NCI-H128 (cell line): Measurements from ENCODE around the gene MTHFD2.
"Not testable (repeated sequence)": the region's sequence is repeated elsewhere in the genome, so short reads cannot be mapped to it uniquely, and the experiment has no call there.

ENCODE experiments used
- DNase-seq: peaks from one replicate; lab custom pipeline; 2025; ENCODE audit not compliant: unreplicated experiment; lab: John Stamatoyannopoulos, UW

The MTHFD2 gene

DNA sequence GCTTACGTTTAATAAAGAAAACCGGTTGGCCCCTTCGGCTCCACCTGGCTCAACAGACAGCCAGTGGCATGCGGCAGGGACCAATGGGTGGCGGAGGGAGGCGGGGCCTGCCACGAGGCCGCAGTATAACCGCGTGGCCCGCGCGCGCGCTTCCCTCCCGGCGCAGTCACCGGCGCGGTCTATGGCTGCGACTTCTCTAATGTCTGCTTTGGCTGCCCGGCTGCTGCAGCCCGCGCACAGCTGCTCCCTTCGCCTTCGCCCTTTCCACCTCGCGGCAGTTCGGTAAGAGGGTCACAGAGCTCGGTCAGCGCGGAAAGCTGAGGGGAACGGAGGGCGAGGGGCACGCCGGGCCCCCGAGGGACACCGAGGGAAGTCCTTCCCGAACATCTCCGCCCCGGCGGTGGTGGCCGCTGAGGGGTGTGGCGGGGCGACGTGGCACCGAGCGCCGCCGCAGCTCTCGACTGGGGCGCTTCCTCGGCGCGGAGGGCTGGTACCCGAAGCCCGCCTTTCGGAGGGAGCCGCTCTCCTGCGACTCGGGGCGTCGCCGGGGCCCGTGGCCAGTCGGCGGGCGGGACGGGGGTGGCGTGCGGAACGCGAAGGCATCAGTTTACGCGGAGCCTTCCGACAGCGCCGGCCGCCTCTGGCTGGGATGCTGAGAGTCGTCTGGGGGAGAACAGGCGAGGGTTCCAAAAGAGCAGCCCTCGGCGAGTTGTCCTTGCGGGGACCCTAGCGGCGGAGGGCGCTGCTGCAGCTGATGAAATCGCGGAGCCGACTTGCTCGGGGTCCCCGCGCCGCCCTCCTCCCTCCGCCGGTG is at the start of gene MTHFD2:
MTHFD2 (plus strand) TSS at position 155 of the 814 bp plus-strand sequence; CDS start at position 182, 27 bp downstream.
- DNase-seq = peak; percentile 88

DNA sequence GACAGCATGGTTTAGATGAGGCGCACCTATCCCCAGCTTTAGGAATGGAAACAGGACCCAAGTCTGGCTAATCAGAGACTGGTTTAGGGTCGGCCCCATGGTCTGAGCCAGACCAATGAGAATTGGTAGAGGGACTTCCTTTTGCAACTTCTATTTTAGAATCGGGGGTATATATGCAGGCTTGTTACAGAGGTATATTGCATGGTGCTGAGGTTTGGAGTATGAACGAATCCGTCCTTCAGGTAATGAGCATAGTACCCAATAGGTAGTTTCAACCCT is 49.2 kb upstream of the MTHFD2 start:
- DNase-seq = no peak

DNA sequence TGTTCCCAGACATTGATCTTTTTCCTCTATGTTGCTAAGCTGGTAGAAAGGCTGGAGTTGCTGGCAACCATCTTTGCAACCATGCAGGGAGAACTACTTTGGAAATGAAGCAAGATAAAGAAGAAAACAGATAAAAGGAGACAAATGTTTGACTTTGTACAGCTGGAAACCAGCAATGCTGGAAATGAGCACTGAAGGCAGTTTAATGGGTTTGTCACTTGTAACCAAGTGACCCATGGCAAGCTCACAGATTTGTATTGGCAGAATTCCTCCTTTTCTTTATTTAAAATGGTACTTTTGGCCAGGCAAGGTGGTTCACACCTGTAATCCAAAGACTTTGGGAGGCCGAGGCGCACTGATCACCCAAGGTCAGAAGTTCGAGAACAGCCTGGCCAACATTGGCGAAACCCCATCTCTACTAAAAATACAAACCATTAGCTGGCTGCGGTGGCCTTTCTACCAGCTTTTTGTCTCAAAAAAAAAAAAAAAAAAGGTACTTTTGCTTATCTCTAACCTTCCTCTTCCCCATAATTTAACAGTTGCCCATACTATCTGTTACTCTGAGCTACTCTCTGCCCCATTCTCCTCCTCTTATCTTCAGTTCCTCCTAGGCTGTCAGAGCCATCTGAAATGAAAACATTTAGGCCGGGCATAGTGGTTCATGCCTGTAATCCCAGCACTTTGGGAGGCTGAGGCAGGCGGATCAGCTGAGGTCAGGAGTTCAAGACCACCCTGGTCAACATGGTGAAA is 48.7 kb upstream of the MTHFD2 start:
- no peak for DNase-seq

DNA sequence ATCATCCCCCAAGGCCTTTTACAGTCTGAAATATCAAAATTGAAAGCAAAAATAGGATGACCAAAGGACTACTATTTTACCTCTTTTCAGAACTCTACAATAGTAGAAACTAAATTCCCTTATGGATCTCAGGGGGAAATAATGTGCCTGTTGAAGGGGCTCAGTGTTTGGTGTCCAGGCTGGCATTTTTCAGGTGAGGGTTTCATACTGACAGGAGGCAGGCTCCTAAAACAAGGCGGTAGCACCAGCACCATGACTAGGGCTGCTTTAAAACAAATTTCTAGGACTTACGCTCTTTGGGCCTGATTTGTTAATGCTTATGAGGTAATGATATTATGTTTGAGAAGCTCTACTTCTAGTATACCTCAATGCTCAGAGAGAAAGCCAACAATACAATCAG is 45.5 kb upstream of the MTHFD2 start:
- DNase-seq = no peak

DNA sequence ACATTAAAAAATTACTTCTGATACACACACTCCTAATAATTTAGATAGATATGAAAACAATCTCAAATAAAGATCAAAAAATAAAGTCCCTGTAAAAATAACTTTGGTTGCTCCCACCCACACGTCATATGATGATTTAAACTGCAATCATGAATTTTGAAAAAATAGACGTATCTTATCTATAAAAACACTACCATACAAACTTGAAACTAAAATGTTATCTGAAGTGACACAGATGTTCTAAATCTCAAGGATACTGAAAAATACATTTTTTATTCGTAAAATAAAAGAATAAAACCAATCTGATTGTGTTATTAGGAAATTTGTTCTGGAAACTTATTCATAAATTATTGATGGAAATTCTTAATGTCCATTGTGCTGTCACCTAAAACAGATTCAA is 42.6 kb upstream of the MTHFD2 start:
- no peak for DNase-seq

DNA sequence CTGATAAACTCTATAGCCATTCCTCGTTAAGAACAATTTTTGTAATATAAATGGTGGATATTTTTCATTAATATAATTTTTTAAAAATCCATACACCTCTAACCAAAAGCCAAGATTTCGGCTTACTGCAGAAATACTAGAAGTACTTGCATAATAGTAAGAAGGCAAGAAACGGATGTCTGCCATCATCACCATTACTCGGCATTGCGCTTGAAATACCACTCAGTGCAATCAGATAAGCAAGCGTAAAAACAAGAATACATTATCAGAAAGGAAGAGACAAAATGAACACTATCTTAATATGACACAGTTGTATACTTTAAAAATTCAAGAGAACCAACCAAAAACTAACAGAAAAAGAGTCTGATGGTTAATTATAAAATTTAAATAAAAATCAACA is 35.5 kb upstream of the MTHFD2 start:
- no peak for DNase-seq

DNA sequence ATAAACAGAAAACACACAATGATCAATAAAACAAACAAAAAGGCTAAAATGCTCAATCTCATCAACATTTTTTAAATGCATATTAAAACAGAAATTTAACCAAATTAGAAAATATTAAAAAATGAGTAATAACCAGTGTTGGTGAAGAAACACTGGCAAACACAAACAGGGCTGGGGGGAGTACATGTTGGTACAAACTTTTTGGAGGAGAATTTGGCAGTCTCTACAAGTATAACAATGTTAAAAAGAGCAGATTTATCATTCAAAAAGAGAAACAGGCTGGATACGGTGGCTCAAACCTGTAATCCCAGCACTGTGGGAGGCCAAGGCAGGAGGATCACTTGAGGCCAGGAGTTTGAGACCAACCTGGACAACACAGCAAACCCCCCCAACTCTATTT is 33.7 kb upstream of the MTHFD2 start:
- no peak for DNase-seq

DNA sequence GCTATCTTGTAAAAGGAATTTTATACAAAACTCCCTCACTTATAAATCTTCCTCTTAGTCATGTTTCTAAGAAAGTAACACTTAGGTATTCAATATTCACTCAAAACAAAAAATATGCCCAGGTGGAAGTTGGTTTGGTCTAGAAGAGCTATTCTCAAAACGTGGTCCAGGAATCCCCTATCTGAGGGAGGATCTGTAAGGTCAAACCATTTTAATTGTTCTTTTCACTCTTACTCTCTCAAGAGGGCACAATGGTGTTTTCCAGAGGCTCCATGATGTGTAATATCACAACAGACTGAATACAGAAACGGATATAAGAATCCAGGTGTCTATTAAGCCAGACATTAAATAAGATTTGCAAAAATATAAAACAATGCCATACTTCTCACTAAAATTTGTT is 29.7 kb upstream of the MTHFD2 start:
- no peak for DNase-seq

DNA sequence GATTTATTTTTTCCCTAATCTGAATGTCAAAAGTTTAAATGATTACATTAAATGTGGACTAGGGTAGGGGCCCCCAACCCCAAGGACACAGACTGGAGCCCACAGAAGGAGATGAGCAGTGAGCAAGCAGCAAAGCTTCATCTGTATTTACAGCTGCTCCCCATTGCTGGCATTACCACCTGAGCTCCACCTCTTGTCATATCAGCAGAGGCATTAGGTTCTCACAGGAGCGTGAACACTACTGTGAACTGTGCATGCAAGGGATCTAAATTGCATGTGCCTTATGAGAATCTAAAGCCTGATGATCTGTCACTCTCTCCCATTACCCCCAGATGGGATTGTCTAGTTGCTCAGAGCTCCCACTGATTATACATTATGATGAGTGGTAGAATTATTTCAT is 23.5 kb upstream of the MTHFD2 start:
- DNase-seq = no peak

DNA sequence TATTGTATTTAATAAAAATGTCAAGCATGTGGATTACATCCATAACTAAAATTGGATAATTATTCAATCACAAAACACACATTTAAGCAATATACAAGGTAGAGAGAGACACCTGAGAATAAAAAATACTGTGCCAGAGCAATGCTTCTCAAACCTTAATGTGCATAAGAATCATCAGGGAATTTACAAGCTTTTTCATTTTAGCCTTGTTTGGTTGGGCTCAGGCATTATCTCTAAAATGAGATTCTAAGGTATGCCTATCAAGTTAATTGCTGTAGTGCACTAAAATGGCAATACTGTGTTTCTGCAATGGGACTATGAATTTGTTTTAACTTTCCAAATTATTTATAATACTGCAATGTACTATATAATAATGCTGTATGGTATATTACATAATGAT is 20.7 kb upstream of the MTHFD2 start:
- DNase-seq = no peak

DNA sequence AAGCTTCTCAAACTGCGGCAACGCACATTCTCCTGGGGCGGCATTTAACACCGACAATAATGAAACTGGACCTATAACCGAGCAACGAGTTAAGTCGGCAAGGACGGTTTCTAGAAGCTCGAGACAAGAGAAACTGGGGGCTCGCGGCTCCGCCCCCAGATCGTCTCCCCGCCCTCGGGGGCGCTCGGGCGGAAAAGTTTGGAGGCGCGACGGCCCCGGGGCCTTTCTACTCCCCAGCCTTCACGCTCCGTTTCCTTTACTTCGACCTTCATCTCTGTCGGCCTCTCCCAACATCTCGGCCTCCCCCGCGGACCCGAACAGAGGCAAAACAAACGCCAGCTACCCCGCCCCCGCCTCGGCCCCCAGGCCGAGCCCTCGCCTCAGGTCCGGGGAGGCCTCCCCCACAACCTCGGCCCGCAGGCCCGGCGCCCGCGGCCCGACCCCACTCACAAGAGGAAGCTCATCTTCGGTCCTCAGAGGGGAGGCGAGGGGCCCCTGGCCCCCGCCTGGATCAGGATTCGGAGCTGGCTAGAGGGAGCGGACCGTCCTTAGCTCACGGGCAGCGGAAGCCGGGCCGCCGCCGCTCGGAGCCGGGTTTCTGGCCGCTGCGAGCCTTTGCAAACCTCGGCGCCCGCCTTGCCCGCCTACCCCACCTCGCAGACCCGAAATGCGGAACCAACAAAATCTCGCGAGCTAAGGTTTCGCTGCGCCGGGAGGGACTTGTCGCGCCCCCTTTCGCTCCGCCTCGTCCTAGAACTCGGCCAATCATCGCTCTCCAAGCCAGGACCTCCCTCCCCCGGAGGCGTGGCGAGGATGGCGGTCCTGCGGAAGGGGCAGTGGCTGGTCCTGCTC is 20.0 kb upstream of the MTHFD2 start, which contains the start of gene MOB1A:
MOB1A (minus strand) TSS at position 669 of the 852 bp plus-strand sequence; CDS start at position 464, 205 bp downstream.
- DNase-seq = peak; percentile 99

DNA sequence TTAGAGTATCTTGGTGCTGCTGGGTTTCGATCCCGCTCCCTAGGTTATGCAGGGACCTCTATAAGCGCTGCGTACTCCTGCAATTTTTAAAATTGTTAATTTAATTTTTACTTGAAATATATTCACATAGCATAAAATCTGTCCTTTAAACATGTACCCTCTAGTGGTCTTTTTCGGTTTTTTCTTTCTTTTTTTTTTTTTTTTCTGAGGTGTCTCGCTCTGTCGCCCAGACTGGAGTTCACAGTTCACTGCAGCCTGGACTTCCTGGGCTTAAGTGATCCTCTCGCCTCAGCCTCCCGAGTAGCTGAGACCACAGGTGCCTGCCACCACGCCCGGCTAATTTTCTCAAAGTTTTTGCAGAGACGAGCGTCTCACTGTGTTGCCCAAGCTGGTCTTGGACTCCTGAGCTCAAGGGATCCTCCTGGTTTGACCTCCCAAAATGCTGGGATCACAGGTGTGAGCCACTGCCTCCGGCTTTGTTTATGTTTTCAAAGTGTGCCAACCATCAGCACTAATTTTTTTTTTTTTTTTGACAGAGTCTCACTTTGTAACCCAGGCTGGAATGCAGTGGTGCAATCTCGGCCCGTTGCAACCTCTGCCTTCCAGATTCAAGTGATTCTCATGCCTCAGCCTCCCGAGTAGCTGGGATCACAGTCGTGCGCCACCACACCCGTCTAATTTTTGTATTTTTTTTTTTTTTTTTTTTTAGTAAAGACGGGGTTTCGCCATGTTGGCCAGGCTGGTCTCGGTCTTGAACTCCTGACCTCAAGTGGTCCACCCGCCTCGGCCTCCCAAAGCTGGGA is 19.2 kb upstream of the MTHFD2 start:
- DNase-seq = no peak

DNA sequence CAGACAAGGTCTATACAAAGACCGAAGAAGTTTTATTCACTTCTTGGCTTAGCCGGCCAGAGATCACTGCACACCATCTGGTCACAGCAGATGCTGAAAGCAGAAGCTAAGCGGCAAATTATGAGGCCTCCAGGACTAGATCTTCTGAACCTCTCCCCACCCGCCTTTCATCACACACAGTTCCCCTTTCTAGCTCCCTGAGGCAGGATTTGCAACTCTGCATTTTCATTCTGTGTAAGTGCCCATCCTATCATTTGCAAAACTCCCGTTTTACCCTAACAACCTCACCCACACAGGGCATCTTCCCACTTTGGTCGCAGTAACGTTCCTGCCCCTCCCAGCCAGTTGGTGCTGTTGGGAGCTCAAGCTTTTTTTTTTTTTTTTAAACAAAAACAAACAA is 16.7 kb upstream of the MTHFD2 start:
- no peak for DNase-seq

DNA sequence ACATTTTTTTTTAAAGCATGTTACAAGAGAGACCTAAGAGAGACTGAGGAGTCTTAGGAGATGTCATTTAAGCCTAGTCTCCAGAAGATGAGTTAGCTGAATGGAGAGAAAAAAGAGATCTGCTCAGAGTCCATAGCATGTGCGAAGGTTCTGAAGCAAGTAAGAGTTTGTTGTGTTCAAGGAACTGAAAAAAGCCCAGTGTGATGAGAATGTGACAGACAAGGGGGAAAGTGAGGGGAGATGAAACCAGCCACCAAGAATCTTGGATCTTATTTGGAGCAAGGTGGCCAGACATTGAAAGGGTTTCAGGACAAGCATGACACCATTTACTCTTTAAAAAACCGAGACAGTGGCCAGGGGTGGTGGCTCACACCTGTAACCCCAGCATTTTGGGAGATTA is 14.5 kb upstream of the MTHFD2 start:
- DNase-seq = no peak

DNA sequence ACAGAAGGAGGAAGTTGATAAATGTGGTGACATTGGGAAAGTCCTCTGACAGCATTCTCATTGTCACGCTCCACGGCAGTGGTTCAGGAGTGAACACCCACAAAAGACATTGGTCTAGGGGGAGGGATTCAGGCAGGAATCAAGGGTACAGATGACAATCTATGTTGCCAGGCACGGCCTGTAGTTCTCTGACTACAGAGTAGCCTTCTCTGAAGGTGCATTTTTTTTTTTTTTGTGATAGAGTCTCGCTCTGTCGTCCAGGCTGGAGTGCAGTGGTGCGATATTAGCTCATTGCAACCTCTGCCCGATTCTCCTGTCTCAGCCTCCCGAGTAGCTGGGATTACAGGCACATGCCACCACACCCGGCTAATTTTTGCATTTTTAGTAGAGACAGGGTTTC is 12.4 kb upstream of the MTHFD2 start:
- DNase-seq = no peak

DNA sequence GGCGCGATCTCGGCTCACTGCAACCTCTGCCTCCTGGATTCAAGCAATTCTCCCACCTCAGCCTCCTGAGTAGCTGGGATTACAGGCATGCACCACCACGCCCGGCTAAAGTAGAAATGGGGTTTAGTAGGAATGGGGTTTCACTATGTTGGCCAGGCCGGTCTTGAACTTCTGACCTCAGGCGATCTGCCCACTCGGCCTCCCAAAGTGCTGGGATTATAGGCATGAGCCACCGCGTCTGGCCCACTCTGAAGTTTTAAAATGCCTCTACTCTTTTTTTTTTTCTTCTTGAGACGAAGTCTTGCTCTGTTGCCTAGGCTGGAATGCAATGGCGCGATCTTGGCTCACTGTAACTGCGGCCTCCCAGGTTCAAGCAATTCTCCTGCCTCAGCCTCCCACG is 11.7 kb upstream of the MTHFD2 start:
- DNase-seq = not testable (repeated sequence)

DNA sequence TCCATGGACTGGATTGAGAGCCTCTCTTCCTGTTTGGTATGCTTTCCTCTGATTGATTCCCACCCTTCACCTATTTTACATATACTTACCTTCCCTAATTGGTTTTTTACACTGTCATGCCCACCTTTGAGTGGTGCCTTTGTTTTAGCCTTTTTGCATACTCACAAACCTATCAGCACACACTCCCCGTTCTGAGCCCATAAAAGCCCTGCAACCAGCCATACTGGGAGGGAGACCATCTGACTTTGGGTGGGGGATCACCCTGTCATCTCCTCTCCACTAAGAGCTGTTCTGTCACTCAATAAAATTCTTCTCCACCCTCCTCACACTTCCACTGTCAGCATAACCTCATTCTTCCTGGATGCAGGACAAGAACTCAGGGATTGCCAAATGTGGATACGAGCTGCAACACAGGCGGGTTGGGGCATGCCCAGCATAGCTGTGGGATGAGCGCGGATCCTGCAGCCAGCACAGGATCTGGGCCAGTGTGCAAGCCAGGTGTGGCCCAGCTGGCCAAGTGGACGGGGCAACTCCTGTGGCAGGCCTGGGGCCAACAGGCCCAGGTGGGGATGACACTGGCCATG is 10.3 kb upstream of the MTHFD2 start:
- no peak for DNase-seq

DNA sequence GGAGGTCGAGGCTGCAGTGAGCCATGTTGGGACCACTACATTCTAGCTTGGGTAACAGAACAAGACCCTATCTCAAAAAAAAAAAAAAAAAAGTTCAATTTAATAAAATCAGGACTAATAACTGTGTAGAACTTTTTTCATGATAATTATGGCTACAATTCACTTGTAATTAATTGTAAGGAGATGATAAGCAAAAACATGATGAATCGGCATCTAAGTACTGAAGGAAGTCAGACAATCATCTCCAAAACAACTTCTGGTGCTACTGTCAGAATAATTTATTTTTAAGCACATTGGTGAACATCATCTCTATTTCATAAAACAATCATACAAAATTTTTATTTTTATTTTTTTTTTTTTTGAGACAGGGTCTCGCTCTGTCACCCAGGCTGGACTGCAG is 9.7 kb upstream of the MTHFD2 start:
- no peak for DNase-seq

DNA sequence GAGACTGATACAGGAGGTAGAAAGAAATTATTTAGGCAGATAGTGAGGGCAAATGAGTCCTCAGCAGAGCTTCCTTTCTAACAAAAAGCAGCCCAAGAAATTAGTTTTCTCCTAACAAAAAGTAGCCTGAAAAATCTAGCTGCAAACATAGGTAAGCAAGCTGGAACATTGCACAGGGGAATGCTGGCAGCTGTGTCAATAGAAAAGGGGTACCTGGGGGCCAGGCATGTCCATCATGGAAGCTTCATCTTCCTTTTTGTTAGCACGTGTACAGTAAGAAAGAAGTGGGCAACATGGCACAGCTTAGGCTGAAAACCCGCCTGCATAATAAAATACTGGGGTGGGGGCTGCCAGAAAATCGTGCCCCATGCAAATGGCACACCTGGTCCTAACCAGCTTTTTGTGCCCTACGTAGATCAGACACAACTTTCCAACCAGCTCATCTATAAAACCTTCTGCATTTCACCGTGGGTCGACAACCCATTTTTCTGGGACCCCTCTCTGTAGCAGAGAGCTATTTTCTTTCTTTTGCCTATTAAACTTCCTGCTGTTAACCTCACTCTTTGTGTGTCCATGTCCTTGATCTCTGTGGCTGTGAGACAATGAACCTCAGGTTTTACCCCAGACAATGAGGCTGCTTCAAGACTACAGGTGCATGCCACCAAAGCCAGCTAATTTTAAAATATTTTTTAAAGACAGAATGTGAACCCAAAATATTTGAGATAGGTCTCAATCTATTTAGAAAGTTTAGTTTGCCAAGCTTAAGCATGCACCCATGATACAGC is 6.6 kb upstream of the MTHFD2 start:
- DNase-seq = no peak

DNA sequence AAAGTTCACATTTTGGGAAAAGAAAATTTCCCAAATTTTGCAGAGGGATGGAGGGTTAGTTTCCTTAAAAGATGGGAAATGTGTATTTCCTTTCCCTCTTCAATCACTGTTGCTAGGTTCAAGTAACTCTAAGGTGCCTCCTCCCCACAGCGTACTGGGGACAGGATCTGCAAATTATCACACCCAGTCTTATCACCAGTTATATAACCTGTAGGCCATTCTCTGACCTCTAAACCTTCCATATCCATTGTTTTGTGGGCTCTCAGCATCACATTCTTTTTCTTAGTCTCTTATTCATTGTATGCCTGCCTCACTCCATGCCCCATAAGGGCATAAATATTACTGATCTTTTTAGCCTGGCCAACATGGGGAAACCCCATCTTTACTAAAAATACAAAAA is 3.6 kb upstream of the MTHFD2 start:
- no peak for DNase-seq
